Endothelial cell of umbilical vein (primary cell): Measurements from ENCODE around the gene MYO5B.

Experiments
- EZH2 ChIP-seq: IDR thresholded peaks from 2 replicates; pipeline ENCODE4 v1.6.1; 2012; ENCODE audit warnings: borderline replicate concordance, low read depth, mild to moderate bottlenecking, moderate library complexity, low read length, inconsistent platforms; ENCODE audit not compliant: severe bottlenecking
- FOS ChIP-seq: IDR thresholded peaks from 2 replicates; pipeline ENCODE4 v1.6.1; 2011; ENCODE audit warnings: mild to moderate bottlenecking, low read length, moderate library complexity, borderline replicate concordance; ENCODE audit not compliant: insufficient read depth
- JUN ChIP-seq: IDR thresholded peaks from 2 replicates; pipeline ENCODE4 v1.6.1; 2011; ENCODE audit warnings: borderline replicate concordance, low read depth; ENCODE audit not compliant: insufficient read length, insufficient read depth
- POLR2A ChIP-seq: IDR thresholded peaks from 2 replicates; pipeline ENCODE4 v1.6.1; 2012; ENCODE audit warnings: low read depth, mild to moderate bottlenecking, control low read depth, low read length
- POLR2AphosphoS5 ChIP-seq: IDR thresholded peaks from 2 replicates; pipeline ENCODE4 v1.6.1; 2012; ENCODE audit warnings: low read depth, mild to moderate bottlenecking, control low read depth, low read length, moderate library complexity; ENCODE audit not compliant: insufficient read depth
- TF ChIP-seq, protein P1 (sequence below), 2 donors: IDR thresholded peaks; 1 replicate in 1 of 2; 2 replicates in 1 of 2; pipeline ENCODE4 v1.5.1; 2011; ENCODE audit warnings: low read length in 2 of 2, mild to moderate bottlenecking in 2 of 2, moderate library complexity in 2 of 2, control low read depth in 1 of 2, inconsistent platforms in 1 of 2, low read depth in 1 of 2; ENCODE audit not compliant: insufficient read depth in 1 of 2; ENCODE audit errors: extremely low read depth in 1 of 2

DNA sequence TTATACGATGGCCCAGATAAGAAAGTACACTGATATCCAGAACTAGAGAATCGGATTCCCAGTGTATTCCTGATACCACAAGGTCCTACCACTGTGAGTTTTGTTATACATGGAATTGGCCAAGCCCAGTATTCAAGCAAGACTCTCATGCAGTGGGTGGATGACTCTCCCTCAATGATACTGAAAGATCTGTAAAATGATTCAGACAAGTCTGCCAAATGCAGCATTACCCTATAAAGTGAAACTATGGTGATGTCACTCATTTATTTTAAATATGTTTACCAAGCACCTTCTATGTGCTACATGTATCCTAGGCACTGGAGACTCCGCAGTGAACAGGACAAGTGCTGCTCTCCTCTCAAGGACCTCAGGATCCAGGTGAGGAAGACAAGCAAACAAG lies 22.6 kb downstream of the MYO5B start:
- TF ChIP-seq, protein P1, sequence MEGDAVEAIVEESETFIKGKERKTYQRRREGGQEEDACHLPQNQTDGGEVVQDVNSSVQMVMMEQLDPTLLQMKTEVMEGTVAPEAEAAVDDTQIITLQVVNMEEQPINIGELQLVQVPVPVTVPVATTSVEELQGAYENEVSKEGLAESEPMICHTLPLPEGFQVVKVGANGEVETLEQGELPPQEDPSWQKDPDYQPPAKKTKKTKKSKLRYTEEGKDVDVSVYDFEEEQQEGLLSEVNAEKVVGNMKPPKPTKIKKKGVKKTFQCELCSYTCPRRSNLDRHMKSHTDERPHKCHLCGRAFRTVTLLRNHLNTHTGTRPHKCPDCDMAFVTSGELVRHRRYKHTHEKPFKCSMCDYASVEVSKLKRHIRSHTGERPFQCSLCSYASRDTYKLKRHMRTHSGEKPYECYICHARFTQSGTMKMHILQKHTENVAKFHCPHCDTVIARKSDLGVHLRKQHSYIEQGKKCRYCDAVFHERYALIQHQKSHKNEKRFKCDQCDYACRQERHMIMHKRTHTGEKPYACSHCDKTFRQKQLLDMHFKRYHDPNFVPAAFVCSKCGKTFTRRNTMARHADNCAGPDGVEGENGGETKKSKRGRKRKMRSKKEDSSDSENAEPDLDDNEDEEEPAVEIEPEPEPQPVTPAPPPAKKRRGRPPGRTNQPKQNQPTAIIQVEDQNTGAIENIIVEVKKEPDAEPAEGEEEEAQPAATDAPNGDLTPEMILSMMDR (IDR thresholded peaks at IDR 0.05; ENCODE audit: extremely low read depth in 1 of 2, insufficient read depth in 1 of 2, low read depth in 1 of 2, low read length in 2 of 2) = no peak
- TF ChIP-seq POLR2AphosphoS5 = no peak
- no peak for TF ChIP-seq POLR2A
- no peak for TF ChIP-seq JUN
- no peak for TF ChIP-seq FOS
- TF ChIP-seq EZH2 = no peak
